ENCODE results near the gene RAD18.

DNA sequence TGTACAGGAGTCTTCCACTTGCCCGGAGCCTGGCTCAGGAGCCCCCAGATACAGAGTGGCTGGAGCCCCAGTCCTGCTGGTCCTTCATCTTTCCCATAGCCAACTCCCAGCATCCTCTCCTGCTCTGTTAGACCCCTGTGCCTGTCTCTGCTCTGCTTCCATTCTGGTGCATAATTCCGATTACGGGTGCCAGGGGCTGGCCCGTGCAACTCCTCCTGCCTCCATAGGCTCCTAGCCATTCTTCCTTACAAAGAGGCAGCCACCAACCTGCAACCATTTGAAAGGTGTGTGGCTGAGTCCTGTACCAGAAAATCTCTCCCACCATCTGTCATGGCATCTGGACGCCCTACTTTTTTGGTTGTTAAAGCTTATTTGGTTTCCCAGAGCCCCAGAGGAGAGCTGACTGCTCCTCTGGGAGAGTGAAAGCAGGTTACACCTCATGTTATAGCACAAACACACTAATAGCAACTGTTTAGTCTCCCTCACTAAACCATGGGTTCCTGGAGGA, 5.2 kb upstream of the RAD18 start:
- TF ChIP-seq, protein P1, sequence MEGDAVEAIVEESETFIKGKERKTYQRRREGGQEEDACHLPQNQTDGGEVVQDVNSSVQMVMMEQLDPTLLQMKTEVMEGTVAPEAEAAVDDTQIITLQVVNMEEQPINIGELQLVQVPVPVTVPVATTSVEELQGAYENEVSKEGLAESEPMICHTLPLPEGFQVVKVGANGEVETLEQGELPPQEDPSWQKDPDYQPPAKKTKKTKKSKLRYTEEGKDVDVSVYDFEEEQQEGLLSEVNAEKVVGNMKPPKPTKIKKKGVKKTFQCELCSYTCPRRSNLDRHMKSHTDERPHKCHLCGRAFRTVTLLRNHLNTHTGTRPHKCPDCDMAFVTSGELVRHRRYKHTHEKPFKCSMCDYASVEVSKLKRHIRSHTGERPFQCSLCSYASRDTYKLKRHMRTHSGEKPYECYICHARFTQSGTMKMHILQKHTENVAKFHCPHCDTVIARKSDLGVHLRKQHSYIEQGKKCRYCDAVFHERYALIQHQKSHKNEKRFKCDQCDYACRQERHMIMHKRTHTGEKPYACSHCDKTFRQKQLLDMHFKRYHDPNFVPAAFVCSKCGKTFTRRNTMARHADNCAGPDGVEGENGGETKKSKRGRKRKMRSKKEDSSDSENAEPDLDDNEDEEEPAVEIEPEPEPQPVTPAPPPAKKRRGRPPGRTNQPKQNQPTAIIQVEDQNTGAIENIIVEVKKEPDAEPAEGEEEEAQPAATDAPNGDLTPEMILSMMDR (IDR thresholded peaks at IDR 0.05 in 8 of 11, conservative IDR thresholded peaks at IDR 0.05 in 3 of 11) = no peak
- TF ChIP-seq POLR2A (IDR thresholded peaks at IDR 0.05) = no peak

Measured in spleen (tissue), 7 donors.